DMS114 treated with DMSO at 0.1 percent for 48 hours (cell line): ENCODE results near the gene ZNF423.

ENCODE experiments used
- DNase-seq: peaks from one replicate; lab custom pipeline; 2025; ENCODE audit not compliant: unreplicated experiment; lab: John Stamatoyannopoulos, UW

The ZNF423 gene

DNA sequence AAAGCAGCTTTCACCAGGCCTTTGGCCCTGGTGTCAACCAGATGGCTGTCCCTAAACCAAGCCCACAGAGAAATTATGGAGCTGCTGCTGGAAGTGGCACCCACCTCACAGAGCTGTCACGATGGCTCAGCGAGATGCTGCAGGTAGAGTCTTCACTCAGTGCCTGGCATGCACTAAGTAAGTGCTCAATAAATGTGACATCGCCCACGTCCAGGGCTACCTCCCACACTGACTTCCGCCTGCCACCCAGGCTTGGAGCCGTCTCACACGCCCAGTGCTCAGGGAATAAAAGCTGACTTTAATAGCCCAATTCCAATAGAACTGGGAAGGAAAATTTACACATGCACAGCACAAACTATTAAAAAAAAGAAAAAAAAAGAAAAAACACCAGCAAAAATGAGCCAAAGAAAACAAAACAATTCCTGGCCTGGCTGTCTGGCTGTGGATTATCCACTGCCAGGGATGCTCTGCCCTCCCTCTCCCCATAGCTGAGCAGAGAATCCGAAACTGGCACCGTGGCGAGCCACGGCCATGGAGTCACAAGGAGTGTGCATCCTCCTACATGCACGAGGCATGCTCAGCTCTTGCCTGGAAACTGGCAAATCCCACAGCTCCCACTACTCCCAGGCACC, 68.9 kb downstream of the ZNF423 start:
- DNase-seq: no peak

DNA sequence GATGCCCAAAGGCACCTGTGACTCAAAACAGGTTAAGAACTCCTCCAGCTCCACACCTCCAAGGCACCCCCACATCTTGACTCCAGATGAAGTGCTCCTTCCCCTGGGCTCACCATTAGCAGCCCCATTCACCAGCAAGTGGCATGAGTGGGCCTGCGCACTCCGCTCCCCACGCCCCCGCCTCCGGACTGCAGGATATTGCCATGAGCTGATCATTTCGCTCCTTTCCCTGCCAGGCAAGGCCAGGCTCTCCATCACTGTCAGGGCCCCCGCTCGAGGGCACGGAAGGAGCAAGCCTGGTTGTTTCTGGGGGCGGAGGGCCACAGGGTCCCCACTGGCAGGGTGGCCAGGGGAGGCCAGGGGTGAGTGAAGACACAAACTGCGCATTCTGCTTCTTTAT, 69.9 kb downstream of the ZNF423 start:
- DNase-seq: no peak

DNA sequence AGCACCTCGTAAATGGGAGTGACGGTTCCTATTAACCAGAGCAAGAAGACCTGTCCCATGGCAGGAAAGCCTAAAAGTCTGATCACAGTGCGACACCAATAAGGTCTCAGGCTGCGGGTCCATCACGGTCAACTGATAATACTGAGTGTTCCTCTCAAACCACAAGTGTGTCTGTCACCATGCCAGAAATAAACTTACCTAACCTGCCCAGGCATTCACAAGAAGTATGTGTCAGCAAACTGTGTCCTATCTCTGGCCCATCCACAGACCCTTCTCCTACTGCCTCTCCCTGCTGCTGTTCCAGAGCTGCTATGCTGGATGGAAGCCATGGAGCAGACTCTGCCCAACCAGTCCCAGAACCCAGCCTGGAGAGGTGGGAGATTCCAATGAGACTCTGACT, 73.5 kb downstream of the ZNF423 start:
- DNase-seq: no peak

DNA sequence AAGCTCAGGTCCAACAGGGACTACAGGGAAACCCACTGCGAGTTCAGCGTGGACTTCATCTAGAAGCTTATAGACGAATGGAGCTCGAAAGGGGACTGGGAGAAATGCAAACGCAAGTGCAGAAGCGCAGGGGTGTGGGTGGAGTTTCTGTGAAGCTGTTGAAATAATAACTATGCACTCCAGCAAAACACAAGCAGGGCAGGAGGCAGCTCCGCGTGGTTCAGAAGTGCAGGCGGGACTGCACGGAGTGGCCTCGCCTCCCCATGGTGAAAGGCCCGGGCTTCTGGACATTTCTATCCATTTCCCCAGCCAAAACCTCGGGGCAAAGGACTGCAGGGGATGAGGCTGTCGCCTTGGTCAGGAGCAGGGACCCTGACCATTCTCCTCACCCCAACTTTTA, 74.5 kb downstream of the ZNF423 start:
- no peak for DNase-seq

DNA sequence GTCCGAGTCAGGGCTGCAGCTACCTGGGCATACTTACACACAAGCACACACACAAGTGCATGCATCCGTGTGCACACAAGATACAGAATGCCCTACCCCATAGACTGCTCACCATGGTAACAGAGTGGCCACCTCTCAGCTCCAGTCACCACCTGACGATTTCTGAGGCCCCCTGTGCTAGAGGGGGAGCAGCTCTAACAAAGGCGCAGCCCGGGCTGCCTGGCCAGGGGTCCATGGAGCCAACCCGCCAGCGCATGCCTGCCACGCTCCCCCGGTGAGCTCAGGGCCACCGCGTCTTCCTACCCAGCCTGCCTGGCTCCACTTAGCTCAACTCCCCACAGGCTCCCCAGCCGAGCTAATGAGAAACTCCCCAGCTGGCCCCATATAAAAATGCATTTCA, 75.5 kb downstream of the ZNF423 start:
- DNase-seq: no peak

DNA sequence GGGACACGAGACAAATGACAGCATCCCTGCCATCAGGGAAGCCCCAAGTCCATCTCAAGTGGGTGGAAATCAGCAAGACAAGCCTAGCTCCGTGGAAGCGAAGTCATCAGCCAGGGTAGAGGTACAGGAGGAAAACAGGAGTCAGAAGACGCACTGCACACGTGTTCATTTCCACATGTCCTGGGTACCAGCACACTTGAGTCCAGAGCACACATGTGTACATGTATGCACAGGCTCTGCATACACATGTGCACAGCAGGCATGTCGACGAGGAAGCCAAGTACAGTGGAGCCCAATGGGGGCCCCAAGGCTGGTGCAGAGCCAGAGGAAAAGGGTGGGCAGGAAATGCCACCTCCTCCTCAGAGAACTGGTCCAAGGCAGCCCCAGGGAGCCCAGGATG, 75.9 kb downstream of the ZNF423 start:
- DNase-seq: no peak

DNA sequence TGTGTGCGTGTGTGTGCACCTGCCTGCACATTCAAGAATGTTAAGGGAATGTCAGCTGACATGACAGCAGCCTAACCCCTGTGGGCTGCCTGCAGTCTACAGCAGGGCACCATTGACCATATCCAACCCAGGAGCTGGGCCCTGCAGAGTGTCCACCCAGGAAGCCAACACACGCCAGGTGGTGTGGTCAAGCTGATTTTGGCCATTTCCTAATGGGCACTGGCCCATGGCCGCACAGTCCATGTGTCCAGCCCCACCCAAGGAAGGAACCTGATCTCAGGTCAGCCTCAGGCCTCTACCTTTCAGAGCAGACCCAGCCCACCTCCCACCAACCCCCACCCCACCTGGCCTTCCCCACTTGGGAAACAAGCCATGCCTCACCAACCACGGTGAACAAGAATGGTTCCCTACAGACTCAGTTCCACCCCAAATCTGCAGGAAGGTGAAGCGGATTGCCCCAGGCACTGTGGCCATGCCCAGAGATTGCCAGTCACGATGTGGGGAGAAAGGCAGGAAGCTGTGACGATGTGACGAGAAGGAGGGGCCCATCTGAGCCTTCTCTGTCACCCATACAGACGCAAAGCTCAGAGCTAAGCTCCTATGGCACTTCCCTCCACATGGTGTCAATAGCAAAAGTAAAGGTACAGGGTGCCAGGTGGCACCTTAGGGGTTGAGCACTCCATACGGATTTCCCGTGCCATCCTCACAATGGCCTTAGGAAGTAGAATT, 77.5 kb downstream of the ZNF423 start:
- DNase-seq: no peak

DNA sequence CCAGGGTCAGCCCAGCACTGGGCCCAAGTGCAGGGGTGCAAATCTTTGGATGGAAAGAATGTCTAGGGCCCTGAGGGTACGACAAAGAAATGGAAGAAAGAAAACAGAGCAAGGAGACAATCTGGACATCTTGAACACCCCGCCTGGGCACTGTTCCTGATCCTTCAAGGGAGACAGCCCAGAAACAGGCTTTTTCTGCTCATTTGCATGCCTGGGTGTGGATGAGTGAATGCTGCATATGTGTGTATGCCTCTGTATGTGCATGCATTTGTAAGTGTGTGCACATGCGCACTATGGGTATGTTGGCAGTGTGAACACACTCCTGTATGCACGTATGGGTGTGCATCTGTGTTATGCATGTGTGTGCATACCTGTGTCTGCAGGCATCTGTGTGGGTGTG, 79.2 kb downstream of the ZNF423 start:
- no peak for DNase-seq

DNA sequence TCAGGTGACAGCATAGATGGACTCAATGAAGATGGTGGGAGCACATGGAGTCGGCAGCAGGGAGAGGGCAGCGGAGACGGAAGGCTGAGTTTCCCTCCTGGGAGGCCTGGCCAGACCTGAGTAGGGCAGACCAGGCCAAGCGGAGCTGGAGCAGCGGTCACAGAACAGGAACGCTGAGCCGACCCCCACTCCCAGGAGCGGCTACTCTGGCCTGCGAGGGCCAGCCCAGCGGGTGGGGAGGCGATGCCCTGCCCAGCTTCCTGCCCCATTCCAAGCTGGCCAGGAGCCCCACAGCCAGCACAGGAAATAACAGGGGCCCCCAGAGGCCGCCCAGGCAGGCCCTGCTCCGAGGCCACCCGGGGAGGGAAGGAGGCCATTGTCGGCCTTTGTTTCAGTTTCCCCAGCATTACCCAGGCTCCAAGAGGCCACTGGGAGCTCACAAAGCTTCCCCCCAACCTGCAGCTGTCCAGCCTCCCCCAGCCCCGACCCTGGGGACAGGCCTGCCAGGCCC, 79.8 kb downstream of the ZNF423 start:
- no peak for DNase-seq

DNA sequence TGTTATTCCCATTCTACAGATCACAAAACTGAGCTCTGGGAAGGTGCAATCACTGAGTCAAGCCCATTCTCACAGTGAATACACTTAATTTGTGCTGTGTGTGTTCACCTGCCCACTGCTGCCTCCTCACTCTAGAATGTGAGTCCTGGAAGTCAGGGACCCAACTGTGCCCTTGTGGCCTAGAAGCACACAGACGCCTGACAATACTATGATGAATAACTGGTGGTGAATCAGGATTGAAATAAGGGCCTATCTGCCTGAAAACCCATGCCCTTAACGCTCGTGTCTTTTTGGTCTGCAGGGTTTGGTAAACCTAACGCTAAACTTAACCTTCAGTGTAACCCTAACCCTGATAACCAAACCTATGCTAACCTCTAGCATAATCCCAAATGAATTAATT, 80.3 kb downstream of the ZNF423 start:
- DNase-seq: no peak

DNA sequence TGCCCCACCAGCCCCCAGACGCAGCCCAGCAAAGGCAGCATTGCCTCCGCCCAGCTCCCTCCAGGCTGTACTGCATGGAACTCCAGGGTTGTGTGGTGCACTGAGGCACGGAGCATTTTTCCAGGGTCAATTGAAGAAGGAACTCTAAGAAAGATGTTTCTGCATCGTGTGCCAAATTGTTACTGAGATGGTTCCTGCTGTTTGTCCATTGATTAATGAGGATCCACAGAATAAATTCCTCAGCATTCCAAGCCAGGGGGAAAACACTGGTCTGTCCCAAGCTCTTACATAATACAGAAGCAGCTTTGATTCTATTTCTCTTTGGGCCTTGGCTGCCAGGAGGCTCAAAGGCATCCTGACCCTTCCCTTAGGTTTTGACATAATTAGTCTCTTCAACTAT, 80.9 kb downstream of the ZNF423 start:
- DNase-seq: no peak

DNA sequence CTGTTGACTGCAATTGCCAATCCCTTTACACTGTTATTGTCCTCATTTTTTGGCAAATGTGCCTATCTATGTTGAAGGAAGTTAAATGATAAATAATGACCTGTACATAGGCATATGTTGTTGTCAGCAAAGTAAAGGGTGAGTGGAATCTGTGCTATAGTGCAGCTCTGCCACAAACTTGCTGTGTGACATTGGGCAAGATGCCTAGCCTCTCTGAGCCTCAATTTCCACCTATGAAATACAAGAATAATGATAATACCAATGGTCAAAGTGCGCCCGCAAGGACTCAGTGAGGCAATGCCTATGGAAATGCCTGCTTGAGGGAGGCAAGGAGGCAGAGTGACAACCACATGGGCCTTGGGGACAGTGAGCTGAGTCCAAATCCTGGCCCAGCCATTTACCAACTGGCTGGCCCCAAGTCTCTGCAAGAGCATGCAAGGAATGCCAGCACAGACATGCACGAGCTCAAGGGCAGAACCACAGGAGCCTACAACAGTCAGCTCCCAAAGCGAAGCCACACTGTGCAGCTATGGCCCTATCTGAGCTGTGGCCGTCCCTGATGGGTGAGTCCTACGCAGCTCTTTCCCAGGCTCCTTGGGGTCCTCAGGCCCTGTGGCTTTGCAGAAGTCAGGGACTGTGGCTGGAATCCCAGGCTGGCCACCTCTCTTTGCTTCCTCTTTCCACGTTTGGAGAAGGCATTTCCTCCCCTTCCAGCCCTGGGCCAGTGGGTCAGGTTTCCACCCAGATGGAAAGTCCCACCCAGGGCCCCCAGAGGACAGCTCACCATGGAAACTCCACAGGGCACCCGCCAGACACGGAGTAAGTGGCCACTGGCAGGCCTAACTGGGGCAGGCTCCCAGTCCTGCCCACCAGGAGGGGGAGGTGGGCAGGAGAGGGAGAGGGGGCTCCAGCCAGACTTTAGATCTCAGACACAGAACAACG, 82.1 kb downstream of the ZNF423 start:
- DNase-seq: no peak

DNA sequence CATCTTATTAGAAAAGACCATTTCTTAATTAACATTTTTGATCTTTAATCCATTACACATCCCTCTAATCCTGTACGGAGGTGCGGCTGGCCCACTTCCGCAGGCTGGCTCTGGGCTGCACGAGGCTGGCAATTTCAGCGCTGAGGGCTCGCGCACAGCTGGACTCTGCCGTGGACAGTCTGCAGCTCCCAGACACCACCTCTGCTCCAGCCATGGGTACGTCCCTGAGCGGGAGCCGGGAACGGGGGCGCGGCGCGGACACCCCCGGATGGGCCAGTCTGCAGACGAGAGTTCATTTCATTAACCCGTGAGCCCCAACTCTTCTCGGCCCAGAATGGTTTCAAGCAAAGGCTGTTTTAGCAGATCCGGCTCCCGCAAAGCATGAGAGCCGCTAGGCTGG, 87.9 kb downstream of the ZNF423 start:
- DNase-seq: no peak

DNA sequence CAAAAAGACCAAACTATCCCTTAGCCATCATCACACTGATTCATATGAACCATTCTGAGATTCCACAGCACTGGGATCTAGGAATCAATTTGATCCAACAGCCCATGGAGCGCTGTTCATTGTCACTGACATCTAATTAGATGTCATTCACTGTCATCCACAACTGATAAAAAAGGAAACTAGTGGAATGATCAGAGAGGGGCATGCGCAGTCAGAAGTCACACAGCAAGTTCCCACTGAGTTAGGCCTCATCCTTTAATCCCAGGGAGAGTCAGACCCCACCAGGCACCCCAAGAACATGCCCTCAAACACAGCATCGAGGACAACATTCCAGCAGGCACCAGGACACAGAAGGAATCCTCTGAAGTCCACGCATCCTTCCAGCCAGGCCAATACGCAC, 88.5 kb downstream of the ZNF423 start:
- DNase-seq: no peak

DNA sequence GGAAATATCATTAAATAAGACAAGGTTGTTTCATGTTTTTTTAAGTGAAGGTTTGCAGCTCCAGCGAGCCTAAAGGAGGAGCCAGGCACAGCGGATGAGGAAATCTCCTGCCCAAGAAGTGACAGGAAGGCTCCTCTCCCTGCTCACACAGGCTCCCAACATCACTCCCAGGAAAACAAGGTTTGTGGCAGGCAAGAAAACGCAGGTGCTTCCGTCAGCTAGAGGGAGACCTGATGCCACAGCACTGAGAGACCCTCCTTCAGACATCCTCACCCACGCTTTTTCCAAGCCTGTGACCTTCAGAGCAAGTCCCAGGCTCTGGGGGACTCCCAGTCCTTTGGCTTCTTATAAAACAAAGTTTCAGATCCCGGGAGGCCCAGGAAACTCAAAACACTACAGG, 89.7 kb downstream of the ZNF423 start:
- DNase-seq: no peak

DNA sequence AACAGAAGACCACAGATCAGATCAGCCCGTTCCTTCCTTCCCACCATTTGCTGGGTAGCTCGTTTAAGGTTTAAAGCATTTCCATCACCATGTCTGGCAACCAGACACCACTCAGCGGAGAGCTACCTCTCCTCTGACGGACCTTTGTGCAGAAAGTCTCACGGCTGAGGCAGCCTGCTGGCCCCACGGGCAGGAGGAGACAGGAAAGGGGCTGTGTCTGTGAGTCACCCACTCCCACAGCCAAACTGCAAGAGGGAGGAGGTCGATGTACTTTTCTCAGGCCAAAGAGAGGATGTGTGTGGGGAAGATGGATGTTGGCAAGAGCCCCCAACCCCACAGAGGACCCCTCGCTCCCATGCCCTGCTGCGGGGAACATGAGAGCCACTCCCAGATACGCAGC, 92.1 kb downstream of the ZNF423 start:
- DNase-seq: no peak

DNA sequence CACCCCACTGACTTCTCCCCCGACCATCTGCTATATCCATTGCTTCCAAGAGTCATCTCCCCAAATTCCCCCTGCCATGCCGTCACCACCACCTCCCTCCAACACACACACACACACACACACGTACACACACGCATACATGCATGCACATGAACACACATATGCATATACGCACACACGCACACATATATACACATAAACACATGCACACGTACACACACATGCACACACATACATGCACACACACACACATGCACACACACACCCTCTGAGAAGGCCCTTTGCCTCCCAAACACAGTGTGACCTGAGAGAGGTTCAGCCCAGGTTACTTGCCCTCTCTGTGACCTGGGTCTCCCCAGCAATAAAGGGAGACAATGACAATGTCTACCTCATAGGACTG, 95.1 kb downstream of the ZNF423 start:
- DNase-seq: no peak

DNA sequence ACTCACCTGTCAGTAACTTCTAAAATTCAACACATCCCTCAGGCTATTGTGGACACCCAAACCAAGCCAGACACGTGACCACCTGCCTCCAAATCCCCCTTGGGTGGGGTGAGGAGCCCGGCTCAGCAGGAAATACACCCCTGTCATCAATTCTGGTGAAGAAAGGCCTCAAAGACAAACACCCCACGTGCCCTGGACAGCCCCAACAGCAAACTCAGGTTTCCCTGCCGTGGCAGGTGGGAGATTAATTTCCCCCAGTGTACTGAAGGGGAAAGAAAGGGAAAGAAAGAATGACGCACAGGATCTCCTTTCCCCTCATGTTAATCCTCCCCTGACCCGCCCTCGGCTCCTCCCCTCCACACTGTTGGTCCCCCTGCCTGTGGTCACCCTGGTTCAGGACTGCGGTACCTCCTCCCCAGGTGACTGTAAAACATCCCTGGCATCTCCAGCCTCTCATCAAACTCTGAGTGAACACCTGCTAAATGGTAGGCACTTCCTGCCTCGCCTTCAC, 98.3 kb downstream of the ZNF423 start:
- no peak for DNase-seq

DNA sequence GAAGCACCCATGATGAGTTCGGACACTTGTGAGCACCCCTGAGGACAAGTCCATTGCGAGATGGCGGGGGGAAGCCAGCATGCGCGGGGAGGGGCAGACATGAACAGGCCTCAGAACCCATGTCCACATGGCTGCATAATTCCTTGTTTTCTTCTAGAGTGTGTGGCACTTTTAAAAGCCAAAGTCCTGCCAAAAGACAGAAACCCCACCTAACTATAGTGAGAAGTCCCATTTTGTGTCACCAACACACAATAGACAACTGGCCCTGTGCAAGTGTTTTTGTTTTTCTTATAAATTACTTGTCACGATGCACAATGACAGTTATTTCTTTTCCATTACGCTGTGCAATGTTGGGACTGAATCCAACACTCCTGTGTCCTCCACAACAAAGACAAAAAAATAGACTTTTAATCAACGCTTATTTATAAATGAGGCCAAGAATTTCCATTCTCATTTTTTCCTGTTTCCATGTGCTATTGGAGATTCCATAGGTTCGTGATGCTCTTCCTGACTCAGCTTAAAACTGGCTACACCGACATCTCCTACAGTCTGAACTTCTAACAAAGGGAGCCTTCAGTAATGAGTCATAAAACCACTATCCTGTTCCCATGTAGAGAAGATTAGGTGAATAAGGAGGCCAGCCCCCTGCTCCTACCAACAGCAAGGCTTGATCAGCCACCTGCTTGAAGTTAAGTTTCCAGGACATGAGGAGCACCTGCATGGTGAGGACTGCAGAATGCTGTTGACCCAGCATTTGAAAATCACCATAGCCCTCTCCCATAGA, 98.9 kb downstream of the ZNF423 start:
- no peak for DNase-seq

DNA sequence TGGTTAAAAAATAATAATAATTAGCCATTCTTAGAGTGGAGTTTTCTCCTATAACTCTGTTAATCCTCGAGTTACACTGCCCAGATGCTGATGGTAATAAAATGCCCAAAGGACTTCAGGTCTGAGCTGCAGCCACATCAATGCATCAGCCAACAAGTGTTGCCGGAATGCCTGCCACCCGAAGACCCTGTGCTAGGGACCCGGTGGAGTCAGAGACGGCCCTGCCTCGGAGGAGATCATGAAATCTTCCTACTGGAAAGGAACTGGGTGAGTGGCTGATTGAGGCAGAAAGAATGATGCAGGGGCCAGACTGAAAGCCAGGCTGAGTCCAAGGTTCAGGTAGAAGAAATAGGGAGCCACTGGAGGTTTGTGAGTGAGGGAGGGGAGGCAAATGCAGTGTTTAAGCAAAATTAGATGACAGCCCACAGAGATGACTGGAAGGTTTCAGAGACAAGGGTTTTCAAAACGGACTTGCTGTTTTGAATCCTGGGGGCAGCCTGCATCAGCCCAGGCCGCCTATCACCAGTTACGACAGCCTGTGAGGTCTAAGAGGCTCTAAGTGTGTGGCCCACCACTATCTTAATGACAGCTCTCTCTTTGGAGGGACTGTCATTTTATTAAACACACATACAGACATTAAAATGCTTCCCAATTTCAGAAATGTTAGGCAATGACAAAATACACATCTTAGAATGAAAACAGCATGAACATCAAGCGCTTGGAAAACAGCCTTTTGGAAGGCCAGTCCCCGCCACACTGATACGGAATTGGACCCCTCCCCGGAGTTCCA, 100.0 kb downstream of the ZNF423 start:
- DNase-seq: no peak
